HFF-Myc (cell line): ENCODE measurements around the gene MSTO1.
"Not testable (repeated sequence)": the region's sequence is repeated elsewhere in the genome, so short reads cannot be mapped to it uniquely, and the experiment has no call there.

ENCODE experiments used
- DNase-seq: peaks from one replicate; pipeline ENCODE4 v3.0.0-alpha.2; 2011; ENCODE audit warnings: low read depth; ENCODE audit errors: extremely low read depth
- H3K4me3 ChIP-seq: replicated peaks from 2 replicates; pipeline ENCODE4 v1.5.1; 2011; ENCODE audit warnings: low read depth, mild to moderate bottlenecking, control low read depth, low read length
- CTCF ChIP-seq: IDR thresholded peaks from 2 replicates; pipeline ENCODE4 v1.5.1; 2012; ENCODE audit warnings: mild to moderate bottlenecking, low read depth, low read length, control low read depth; ENCODE audit errors: missing control alignments

The MSTO1 gene

GRCh38 chr1:155651861-155652661 lies 42.0 kb downstream of the MSTO1 start:
- no peak for DNase-seq
- TF ChIP-seq CTCF = no peak
- no peak overlapping the region for H3K4me3 ChIP-seq

- DNase-seq = no peak
- H3K4me3 ChIP-seq = no peak overlapping the region
- no peak for TF ChIP-seq CTCF
These were observed 42.9 kb downstream of the MSTO1 start for GRCh38 chr1:155652951-155653350.

- no peak for TF ChIP-seq CTCF
- no peak overlapping the region for H3K4me3 ChIP-seq
- DNase-seq = no peak
These were observed 47.4 kb downstream of the MSTO1 start for GRCh38 chr1:155657463-155657862.

- not testable (repeated sequence) for DNase-seq, H3K4me3 ChIP-seq
These were observed 51.2 kb downstream of the MSTO1 start for GRCh38 chr1:155661239-155661638.
